ENCODE data around the gene ADGRD1.

ADGRD1 gene

GRCh38 chr12:131087991-131088700 is 134.4 kb downstream of the ADGRD1 start:
- ATAC-seq (ENCODE audit: low read depth) (no peak), DNase-seq (ENCODE audit: low spot score) (peak; percentile 30)
- H3K27me3 ChIP-seq (ENCODE audit: insufficient read depth, poor library complexity, severe bottlenecking) = peaks cover 3% of the 10 kb centered on the region
- no peaks in the 10 kb centered on the region for H3K36me3 ChIP-seq (ENCODE audit: low read depth)
- no peak overlapping the region for H3K4me3 ChIP-seq (ENCODE audit: severe bottlenecking)
- TF ChIP-seq CTCF (IDR thresholded peaks at IDR 0.05; ENCODE audit: poor library complexity, severe bottlenecking) = no peak
- no peaks in the 10 kb centered on the region for H3K9me3 ChIP-seq (ENCODE audit: severe bottlenecking)
- no peaks in the 10 kb centered on the region for H3K4me1 ChIP-seq (ENCODE audit: insufficient read depth, poor library complexity, severe bottlenecking)
- H3K27ac ChIP-seq (ENCODE audit: poor library complexity, severe bottlenecking) = no peak overlapping the region

DNA sequence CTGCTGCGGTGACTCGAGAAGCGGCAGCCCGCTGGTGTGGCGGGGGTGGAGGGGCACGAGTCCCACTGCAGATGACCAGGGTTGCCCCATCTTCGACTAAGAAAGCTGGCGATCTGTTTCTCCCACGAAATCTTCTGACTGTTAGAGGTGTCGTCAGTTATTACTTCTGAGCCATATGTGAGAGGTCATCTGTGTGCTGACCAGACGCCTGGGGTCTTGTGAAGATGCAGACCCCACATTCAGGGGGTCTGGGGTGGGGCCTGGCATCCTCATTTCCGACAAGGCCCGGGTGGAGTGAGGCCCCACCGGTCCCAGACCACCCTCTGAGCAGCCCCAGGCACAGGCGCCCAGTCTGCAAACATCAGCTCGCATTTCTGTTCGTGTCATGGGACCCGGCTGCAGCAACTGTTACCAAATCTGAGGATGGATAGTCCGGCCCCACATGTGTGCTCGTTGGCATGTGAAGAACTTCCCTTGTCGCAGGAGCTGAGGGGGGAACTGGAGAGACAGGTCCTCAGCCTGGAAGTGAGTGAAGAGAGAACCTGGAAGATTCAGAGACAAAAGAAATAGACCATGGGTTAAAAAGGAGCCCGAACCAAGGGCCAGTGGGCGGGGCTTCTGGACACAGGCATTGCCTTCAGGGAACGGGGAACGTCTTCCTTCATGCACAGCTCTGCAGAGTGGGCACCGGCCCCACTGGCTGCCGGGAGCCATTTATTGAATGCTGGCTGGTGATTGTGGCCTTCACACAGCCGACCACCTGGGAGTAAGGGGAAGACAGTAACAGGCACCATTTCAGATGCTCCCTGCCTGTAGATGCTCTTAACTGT is 135.2 kb downstream of the ADGRD1 start:
- DNase-seq (ENCODE audit: low spot score) = peak; percentile 27
- H3K27me3 ChIP-seq (ENCODE audit: insufficient read depth, poor library complexity, severe bottlenecking) = no peaks in the 10 kb centered on the region
- H3K4me3 ChIP-seq (ENCODE audit: severe bottlenecking) = no peak overlapping the region
- no peaks in the 10 kb centered on the region for H3K36me3 ChIP-seq (ENCODE audit: low read depth)
- ATAC-seq (ENCODE audit: low read depth) = no peak
- H3K9me3 ChIP-seq (ENCODE audit: severe bottlenecking) = no peaks in the 10 kb centered on the region
- TF ChIP-seq CTCF (IDR thresholded peaks at IDR 0.05; ENCODE audit: poor library complexity, severe bottlenecking) = no peak
- no peaks in the 10 kb centered on the region for H3K4me1 ChIP-seq (ENCODE audit: insufficient read depth, poor library complexity, severe bottlenecking)
- no peak overlapping the region for H3K27ac ChIP-seq (ENCODE audit: poor library complexity, severe bottlenecking)

DNA sequence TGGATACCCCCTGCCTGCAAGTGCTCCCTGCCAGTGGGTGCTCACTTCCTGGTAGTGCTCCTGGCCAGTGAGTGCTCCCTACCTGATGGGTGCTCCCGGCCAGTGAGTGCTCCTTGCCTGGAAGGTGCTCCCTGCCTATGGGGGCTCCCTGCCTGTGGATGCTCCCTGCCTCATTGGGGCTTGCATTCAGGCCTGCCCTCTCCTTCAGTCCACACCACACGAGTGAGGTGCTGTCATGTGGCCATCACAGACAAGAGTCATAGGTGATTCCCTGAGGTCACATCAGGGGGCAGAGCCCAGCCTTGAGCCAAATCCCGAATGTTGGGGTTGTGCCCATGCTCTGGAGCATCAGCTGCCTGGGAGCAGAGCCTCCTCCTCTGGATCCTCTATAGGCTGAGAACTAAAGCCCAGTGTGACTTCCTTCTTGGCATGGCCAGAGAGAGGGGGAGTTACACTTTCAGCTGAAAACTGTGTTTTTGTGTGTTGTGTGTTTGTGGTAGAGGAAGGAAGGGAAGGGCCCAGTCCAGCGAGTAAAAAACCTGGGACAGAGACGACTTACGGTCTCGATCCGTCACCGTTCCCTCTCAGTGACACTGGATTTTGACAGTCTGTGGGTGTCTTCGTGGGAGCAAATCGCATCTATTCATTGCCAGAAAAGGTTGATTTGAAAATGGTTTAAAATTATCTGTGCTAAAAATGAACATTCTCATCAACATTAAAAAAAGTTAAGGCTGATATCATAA is 136.0 kb downstream of the ADGRD1 start:
- H3K9me3 ChIP-seq (ENCODE audit: severe bottlenecking) = no peaks in the 10 kb centered on the region
- no peaks in the 10 kb centered on the region for H3K4me1 ChIP-seq (ENCODE audit: insufficient read depth, poor library complexity, severe bottlenecking)
- H3K4me3 ChIP-seq (ENCODE audit: severe bottlenecking) = no peak overlapping the region
- no peak overlapping the region for H3K27ac ChIP-seq (ENCODE audit: poor library complexity, severe bottlenecking)
- H3K36me3 ChIP-seq (ENCODE audit: low read depth) = no peaks in the 10 kb centered on the region
- DNase-seq (ENCODE audit: low spot score) (peak; percentile 44), ATAC-seq (ENCODE audit: low read depth) (no peak)
- no peak for TF ChIP-seq CTCF (IDR thresholded peaks at IDR 0.05; ENCODE audit: poor library complexity, severe bottlenecking)
- H3K27me3 ChIP-seq (ENCODE audit: insufficient read depth, poor library complexity, severe bottlenecking) = no peaks in the 10 kb centered on the region

DNA sequence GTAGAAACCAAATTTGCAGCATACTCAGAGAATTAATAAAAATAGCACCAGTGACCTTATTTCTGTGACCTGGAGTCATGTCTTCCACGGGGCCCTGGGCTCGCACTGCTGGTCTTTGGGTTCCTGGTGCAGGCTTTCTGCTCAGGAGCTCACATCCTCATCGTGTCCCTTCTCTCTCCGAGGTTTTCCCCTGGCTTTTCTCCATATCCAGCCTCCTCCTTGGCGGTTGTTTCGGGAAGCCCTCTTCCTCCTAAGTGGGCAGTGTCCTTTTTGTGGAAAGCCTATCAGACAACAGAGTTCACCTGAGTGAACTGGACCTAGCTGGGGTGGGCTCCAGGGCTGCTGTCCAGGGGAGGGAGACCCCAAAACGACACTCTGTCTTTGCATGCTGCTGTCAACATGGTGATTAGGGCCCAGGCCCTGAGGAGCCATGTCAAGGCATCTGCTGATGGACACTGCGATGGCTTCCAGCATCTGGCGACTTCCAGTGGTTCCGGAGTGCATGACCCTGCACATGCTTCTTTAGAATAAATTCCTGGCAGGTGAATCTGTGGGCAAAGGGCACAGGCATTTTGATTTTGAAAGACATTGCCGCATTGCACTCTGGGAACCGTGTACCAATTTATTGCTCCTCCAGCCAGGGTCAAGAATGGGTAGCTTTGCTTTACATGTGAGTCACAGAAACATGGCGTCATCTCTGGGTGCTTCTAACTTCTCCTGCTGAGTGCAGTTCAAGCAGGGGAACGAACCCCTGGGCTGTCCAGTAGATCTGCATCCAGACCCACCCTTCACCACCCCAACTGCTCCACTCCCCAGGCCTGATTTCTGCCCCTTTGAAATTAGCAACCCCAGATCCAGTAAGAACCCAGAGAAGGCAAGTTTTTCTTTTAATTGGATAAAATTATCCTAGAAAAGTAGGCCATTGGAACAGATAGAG is 136.8 kb downstream of the ADGRD1 start:
- Histone ChIP-seq H3K27ac (ENCODE audit: poor library complexity, severe bottlenecking) (no peak overlapping the region), H3K4me3 (ENCODE audit: severe bottlenecking) (no peak overlapping the region), H3K27me3 (ENCODE audit: insufficient read depth, poor library complexity, severe bottlenecking) (no peaks in the 10 kb centered on the region), H3K4me1 (ENCODE audit: insufficient read depth, poor library complexity, severe bottlenecking) (no peaks in the 10 kb centered on the region), H3K9me3 (ENCODE audit: severe bottlenecking) (no peaks in the 10 kb centered on the region), H3K36me3 (ENCODE audit: low read depth) (no peaks in the 10 kb centered on the region)
- TF ChIP-seq CTCF (IDR thresholded peaks at IDR 0.05; ENCODE audit: poor library complexity, severe bottlenecking) = no peak
- ATAC-seq (ENCODE audit: low read depth) (no peak), DNase-seq (ENCODE audit: low spot score) (no peak)
